H7 (cell line): ENCODE data around the gene OR2A12. TPM values are rescaled to one million over a fixed set of nuclear protein-coding genes. Genes with fewer than 3 reads are reported as not detected.
"Not testable (repeated sequence)": the region's sequence is repeated elsewhere in the genome, so short reads cannot be mapped to it uniquely, and the experiment has no call there.

Experiments used
- DNase-seq: peaks from one replicate; pipeline ENCODE4 v3.0.0; 2012
- H3K27me3 ChIP-seq: 2 replicates; pipeline ENCODE4 v1.6.0; 2011; ENCODE audit warnings: mild to moderate bottlenecking, low read length; ENCODE audit not compliant: control insufficient read depth, insufficient read depth
- H3K36me3 ChIP-seq: replicated peaks from 2 replicates; pipeline ENCODE4 v1.5.1; 2011; ENCODE audit warnings: low read length; ENCODE audit not compliant: control insufficient read depth, insufficient read depth
- H3K4me3 ChIP-seq: 2 replicates; pipeline ENCODE4 v1.5.1; 2011; ENCODE audit warnings: low read depth, mild to moderate bottlenecking, control low read depth, low read length, moderate library complexity; ENCODE audit not compliant: insufficient read depth
- total RNA-seq: library from RNA; depleted of rRNA; stranded (reverse); fragments of >200 nt; shearing (Covaris generic); gene quantifications from 2 replicates; pipeline ENCODE4 v1.2.3, GENCODE V29; 2014

The OR2A12 gene
- total RNA-seq, 1 experiment from 2014 or later: not detected

- H3K4me3 ChIP-seq: no peak overlapping the region
- H3K36me3 ChIP-seq: no peaks in the 10 kb centered on the region
- H3K27me3 ChIP-seq: no peaks in the 10 kb centered on the region
- DNase-seq: no peak
Observed at GRCh38 chr7:144090667-144091066, 4.6 kb downstream of the OR2A12 start.

- no peak for DNase-seq
- H3K4me3 ChIP-seq: no peak overlapping the region
- H3K36me3 ChIP-seq: no peaks in the 10 kb centered on the region
- no peaks in the 10 kb centered on the region for H3K27me3 ChIP-seq
Observed at GRCh38 chr7:144098776-144099175, 12.7 kb downstream of the OR2A12 start.

- Histone ChIP-seq H3K4me3 (no peak overlapping the region), H3K27me3 (no peaks in the 10 kb centered on the region), H3K36me3 (no peaks in the 10 kb centered on the region)
- no peak for DNase-seq
Observed at GRCh38 chr7:144100607-144101006, 14.5 kb downstream of the OR2A12 start.

- Histone ChIP-seq H3K27me3 (no peaks in the 10 kb centered on the region), H3K36me3 (no peaks in the 10 kb centered on the region), H3K4me3 (no peak overlapping the region)
- DNase-seq: no peak
Observed at GRCh38 chr7:144102041-144102440, 16.0 kb downstream of the OR2A12 start.

- H3K27me3 ChIP-seq: no peaks in the 10 kb centered on the region
- no peak for DNase-seq
- no peak overlapping the region for H3K4me3 ChIP-seq
- no peaks in the 10 kb centered on the region for H3K36me3 ChIP-seq
Observed at GRCh38 chr7:144105211-144105610, 19.1 kb downstream of the OR2A12 start.

- H3K4me3 ChIP-seq: no peak within 1 kb of the TSS
- H3K36me3 ChIP-seq: no peaks in the 10 kb centered on the region
- H3K27me3 ChIP-seq: no peaks in the 10 kb centered on the region; the same call in 1 of the 2 replicates
- DNase-seq: no peak
Observed at GRCh38 chr7:144109283-144109682, 23.2 kb downstream of the OR2A12 start, which contains the start of gene OR2A2. Gene OR2A2, plus strand, starts transcription at chr7:144109583. Its CDS starts 0 bp downstream, at chr7:144109583.

GRCh38 chr7:144110272-144110671 is 24.2 kb downstream of the OR2A12 start:
- DNase-seq: no peak

GRCh38 chr7:144113651-144114050 is 27.6 kb downstream of the OR2A12 start:
- no peak overlapping the region for H3K4me3 ChIP-seq
- DNase-seq: no peak
- H3K27me3 ChIP-seq: no peaks in the 10 kb centered on the region; the same call in 1 of the 2 replicates
- no peaks in the 10 kb centered on the region for H3K36me3 ChIP-seq

More at GRCh38 chr7:144110272-144110671, 24.2 kb downstream of the OR2A12 start:
- no peaks in the 10 kb centered on the region; the same call in 1 of the 2 replicates for H3K27me3 ChIP-seq
- no peaks in the 10 kb centered on the region for H3K36me3 ChIP-seq
- no peak overlapping the region for H3K4me3 ChIP-seq

- no peak for DNase-seq
- H3K27me3 ChIP-seq: no peaks in the 10 kb centered on the region; the same call in 1 of the 2 replicates
- no peak overlapping the region for H3K4me3 ChIP-seq
- H3K36me3 ChIP-seq: no peaks in the 10 kb centered on the region
Observed at GRCh38 chr7:144118341-144118740, 32.3 kb downstream of the OR2A12 start.

- Histone ChIP-seq H3K4me3 (no peak within 1 kb of the TSS), H3K36me3 (no peaks in the 10 kb centered on the region), H3K27me3 (no peaks in the 10 kb centered on the region)
- DNase-seq: no peak
Observed at GRCh38 chr7:144122876-144123275, 36.8 kb downstream of the OR2A12 start, which contains the start of gene OR2A14. Gene OR2A14, plus strand, starts transcription at chr7:144123176. Its CDS starts 5,937 bp downstream, at chr7:144129113.

GRCh38 chr7:144127714-144128334 is 41.7 kb downstream of the OR2A12 start:
- Histone ChIP-seq H3K36me3 (no peaks in the 10 kb centered on the region), H3K4me3 (no peak overlapping the region), H3K27me3 (no peaks in the 10 kb centered on the region)
- DNase-seq: peak; percentile 73

GRCh38 chr7:144129601-144130000 is 43.5 kb downstream of the OR2A12 start:
- H3K36me3 ChIP-seq, H3K27me3 ChIP-seq, DNase-seq, H3K4me3 ChIP-seq: not testable (repeated sequence)

GRCh38 chr7:144130730-144131129 is 44.7 kb downstream of the OR2A12 start:
- no peak for DNase-seq
- no peaks in the 10 kb centered on the region for H3K27me3 ChIP-seq
- no peaks in the 10 kb centered on the region for H3K36me3 ChIP-seq
- H3K4me3 ChIP-seq: no peak overlapping the region

- no peak for DNase-seq
Observed at GRCh38 chr7:144132262-144132661, 46.2 kb downstream of the OR2A12 start.

GRCh38 chr7:144133307-144133706 is 47.2 kb downstream of the OR2A12 start:
- H3K36me3 ChIP-seq: no peaks in the 10 kb centered on the region
- H3K4me3 ChIP-seq: no peak overlapping the region
- no peaks in the 10 kb centered on the region for H3K27me3 ChIP-seq
- DNase-seq: no peak

More at GRCh38 chr7:144132262-144132661, 46.2 kb downstream of the OR2A12 start:
- Histone ChIP-seq H3K36me3 (no peaks in the 10 kb centered on the region), H3K4me3 (no peak overlapping the region), H3K27me3 (no peaks in the 10 kb centered on the region)
